Activated T-cell treated with anti-CD3 and anti-CD28 coated beads, Interleukin-2, amount 50 U/mL, for 4 hours (primary cell): ENCODE data around the gene HTRA3. TPM values are rescaled to one million over a fixed set of nuclear protein-coding genes. Genes with fewer than 3 reads are reported as not detected.

Experiments
- ATAC-seq, 2 donors: fragments of 200-7000 bp; cut with Tn5 transposase; one replicate each; pipeline ENCODE4 v1.10.0; 2021
- DNase-seq: peaks from one replicate; pipeline ENCODE4 v3.0.0-alpha.2; 2020
- H3K27me3 Mint-ChIP-seq: one replicate; pipeline ENCODE4 v1.8.0; 2021; ENCODE audit warnings: low read depth, mixed read lengths
- H3K36me3 Mint-ChIP-seq: one replicate; pipeline ENCODE4 v1.8.0; 2022; ENCODE audit warnings: mixed read lengths; ENCODE audit not compliant: insufficient read depth
- H3K4me1 Mint-ChIP-seq: one replicate; pipeline ENCODE4 v1.8.0; 2021; ENCODE audit warnings: low read depth, mixed read lengths
- H3K4me3 Mint-ChIP-seq: one replicate; pipeline ENCODE4 v1.8.0; 2021; ENCODE audit warnings: mild to moderate bottlenecking, moderate library complexity, mixed read lengths
- H3K9me3 Mint-ChIP-seq: one replicate; pipeline ENCODE4 v1.8.0; 2021; ENCODE audit warnings: mixed read lengths
- total RNA-seq, 3 donors: library from RNA; stranded (reverse); gene quantifications; one replicate each; pipeline ENCODE4 v1.2.1, GENCODE V29; 2021

The HTRA3 gene
- total RNA-seq, 3 donors from 2014 or later, result not detected

- peaks cover 12% of the 10 kb centered on the region for H3K9me3 Mint-ChIP-seq
- H3K36me3 Mint-ChIP-seq, result no peaks in the 10 kb centered on the region
- H3K4me1 Mint-ChIP-seq, result no peaks in the 10 kb centered on the region
- DNase-seq (no peak), ATAC-seq (no peak)
- H3K27me3 Mint-ChIP-seq, result peaks cover 5% of the 10 kb centered on the region
- H3K4me3 Mint-ChIP-seq, result no peak overlapping the region
Observed at GRCh38 chr4:8316911-8317351, 47.4 kb downstream of the HTRA3 start.

- ATAC-seq, result no peak
- H3K36me3 Mint-ChIP-seq, result no peaks in the 10 kb centered on the region
- no peaks in the 10 kb centered on the region for H3K4me1 Mint-ChIP-seq
- peaks cover 12% of the 10 kb centered on the region for H3K9me3 Mint-ChIP-seq
- H3K4me3 Mint-ChIP-seq, result no peak overlapping the region
- peaks cover 5% of the 10 kb centered on the region for H3K27me3 Mint-ChIP-seq
- DNase-seq, result no peak
Observed at GRCh38 chr4:8317474-8317873, 47.9 kb downstream of the HTRA3 start.

GRCh38 chr4:8318509-8318908 lies 49.0 kb downstream of the HTRA3 start:
- Mint-ChIP-seq H3K4me1 (no peaks in the 10 kb centered on the region), H3K4me3 (no peak overlapping the region), H3K27me3 (peaks cover 5% of the 10 kb centered on the region), H3K9me3 (peaks cover 3% of the 10 kb centered on the region), H3K36me3 (no peaks in the 10 kb centered on the region)
- DNase-seq, result no peak
- no peak for ATAC-seq

- ATAC-seq (no peak), DNase-seq (no peak)
- Mint-ChIP-seq H3K36me3 (no peaks in the 10 kb centered on the region), H3K27me3 (peaks cover 5% of the 10 kb centered on the region), H3K4me1 (no peaks in the 10 kb centered on the region), H3K4me3 (no peak overlapping the region), H3K9me3 (no peaks in the 10 kb centered on the region)
Observed at GRCh38 chr4:8319061-8319460, 49.5 kb downstream of the HTRA3 start.

GRCh38 chr4:8319731-8320385 lies 50.3 kb downstream of the HTRA3 start:
- DNase-seq, result no peak
- Mint-ChIP-seq H3K36me3 (no peaks in the 10 kb centered on the region), H3K9me3 (no peaks in the 10 kb centered on the region), H3K4me1 (no peaks in the 10 kb centered on the region), H3K27me3 (peaks cover 5% of the 10 kb centered on the region), H3K4me3 (no peak overlapping the region)
- no peak for ATAC-seq

GRCh38 chr4:8320386-8320750 lies 50.8 kb downstream of the HTRA3 start:
- Mint-ChIP-seq H3K36me3 (no peaks in the 10 kb centered on the region), H3K4me3 (no peak overlapping the region), H3K4me1 (no peaks in the 10 kb centered on the region), H3K9me3 (no peaks in the 10 kb centered on the region), H3K27me3 (peaks cover 5% of the 10 kb centered on the region)
- ATAC-seq, result no peak
- DNase-seq, result no peak

- no peaks in the 10 kb centered on the region for H3K4me1 Mint-ChIP-seq
- H3K36me3 Mint-ChIP-seq, result no peaks in the 10 kb centered on the region
- H3K4me3 Mint-ChIP-seq, result no peak overlapping the region
- H3K27me3 Mint-ChIP-seq, result no peaks in the 10 kb centered on the region
- ATAC-seq, result no peak
- no peak for DNase-seq
- H3K9me3 Mint-ChIP-seq, result no peaks in the 10 kb centered on the region
Observed at GRCh38 chr4:8321220-8321619, 51.7 kb downstream of the HTRA3 start.

GRCh38 chr4:8321771-8322170 lies 52.2 kb downstream of the HTRA3 start:
- Mint-ChIP-seq H3K4me3 (no peak overlapping the region), H3K36me3 (no peaks in the 10 kb centered on the region), H3K4me1 (no peaks in the 10 kb centered on the region), H3K27me3 (no peaks in the 10 kb centered on the region), H3K9me3 (no peaks in the 10 kb centered on the region)
- ATAC-seq (no peak), DNase-seq (no peak)

- no peaks in the 10 kb centered on the region for H3K36me3 Mint-ChIP-seq
- H3K9me3 Mint-ChIP-seq, result no peaks in the 10 kb centered on the region
- ATAC-seq (no peak), DNase-seq (no peak)
- H3K4me3 Mint-ChIP-seq, result no peak overlapping the region
- no peaks in the 10 kb centered on the region for H3K4me1 Mint-ChIP-seq
- no peaks in the 10 kb centered on the region for H3K27me3 Mint-ChIP-seq
Observed at GRCh38 chr4:8322794-8323704, 53.5 kb downstream of the HTRA3 start.

GRCh38 chr4:8323947-8324555 lies 54.5 kb downstream of the HTRA3 start:
- H3K27me3 Mint-ChIP-seq, result no peaks in the 10 kb centered on the region
- ATAC-seq (no peak), DNase-seq (no peak)
- no peaks in the 10 kb centered on the region for H3K36me3 Mint-ChIP-seq
- H3K4me1 Mint-ChIP-seq, result no peaks in the 10 kb centered on the region
- no peaks in the 10 kb centered on the region for H3K9me3 Mint-ChIP-seq
- no peak overlapping the region for H3K4me3 Mint-ChIP-seq

GRCh38 chr4:8324640-8325239 lies 55.2 kb downstream of the HTRA3 start:
- Mint-ChIP-seq H3K36me3 (no peaks in the 10 kb centered on the region), H3K9me3 (no peaks in the 10 kb centered on the region), H3K4me3 (no peak overlapping the region), H3K27me3 (no peaks in the 10 kb centered on the region), H3K4me1 (no peaks in the 10 kb centered on the region)
- ATAC-seq, result no peak
- no peak for DNase-seq

GRCh38 chr4:8325291-8325973 lies 55.9 kb downstream of the HTRA3 start:
- H3K4me1 Mint-ChIP-seq, result no peaks in the 10 kb centered on the region
- H3K9me3 Mint-ChIP-seq, result no peaks in the 10 kb centered on the region
- ATAC-seq (no peak), DNase-seq (no peak)
- no peaks in the 10 kb centered on the region for H3K27me3 Mint-ChIP-seq
- no peaks in the 10 kb centered on the region for H3K36me3 Mint-ChIP-seq
- no peak overlapping the region for H3K4me3 Mint-ChIP-seq

- Mint-ChIP-seq H3K4me3 (no peak overlapping the region), H3K27me3 (no peaks in the 10 kb centered on the region), H3K9me3 (no peaks in the 10 kb centered on the region), H3K4me1 (no peaks in the 10 kb centered on the region), H3K36me3 (no peaks in the 10 kb centered on the region)
- DNase-seq (no peak), ATAC-seq (no peak)
Observed at GRCh38 chr4:8326206-8326605, 56.7 kb downstream of the HTRA3 start.

- no peak for ATAC-seq
- Mint-ChIP-seq H3K36me3 (no peaks in the 10 kb centered on the region), H3K4me3 (no peak overlapping the region)
Observed at GRCh38 chr4:8328456-8328855, 58.9 kb downstream of the HTRA3 start.

More at GRCh38 chr4:8328456-8328855, 58.9 kb downstream of the HTRA3 start:
- DNase-seq, result no peak
- Mint-ChIP-seq H3K27me3 (no peaks in the 10 kb centered on the region), H3K4me1 (no peaks in the 10 kb centered on the region), H3K9me3 (peaks cover 9% of the 10 kb centered on the region)
